Measurements from ENCODE around the gene SULT4A1. TPM values are rescaled to one million over a fixed set of nuclear protein-coding genes. Genes with fewer than 3 reads are reported as not detected.
A peak's percentile ranks its signal among the peaks of the same experiment; 100 is the strongest.

SULT4A1 gene, protein sequence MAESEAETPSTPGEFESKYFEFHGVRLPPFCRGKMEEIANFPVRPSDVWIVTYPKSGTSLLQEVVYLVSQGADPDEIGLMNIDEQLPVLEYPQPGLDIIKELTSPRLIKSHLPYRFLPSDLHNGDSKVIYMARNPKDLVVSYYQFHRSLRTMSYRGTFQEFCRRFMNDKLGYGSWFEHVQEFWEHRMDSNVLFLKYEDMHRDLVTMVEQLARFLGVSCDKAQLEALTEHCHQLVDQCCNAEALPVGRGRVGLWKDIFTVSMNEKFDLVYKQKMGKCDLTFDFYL
- not detected in 2 replicates for polyA plus RNA-seq (2011; rRNA removed)
- not detected in 2 replicates for polyA plus RNA-seq (2012; cell fraction: cytosol; rRNA removed)
- not detected in 2 replicates for polyA plus RNA-seq (2012; cell fraction: nucleus; rRNA removed)
- polyA plus RNA-seq (2017; fragmentation: RNase III; extraction: RNeasy Plus Mini Kit Qiagen cat#74134 plus additional on column Dnase treatment): not detected in 3 replicates
- polyA minus RNA-seq (2011; rRNA and poly(A)+ RNA removed): not detected in 2 replicates

DNA sequence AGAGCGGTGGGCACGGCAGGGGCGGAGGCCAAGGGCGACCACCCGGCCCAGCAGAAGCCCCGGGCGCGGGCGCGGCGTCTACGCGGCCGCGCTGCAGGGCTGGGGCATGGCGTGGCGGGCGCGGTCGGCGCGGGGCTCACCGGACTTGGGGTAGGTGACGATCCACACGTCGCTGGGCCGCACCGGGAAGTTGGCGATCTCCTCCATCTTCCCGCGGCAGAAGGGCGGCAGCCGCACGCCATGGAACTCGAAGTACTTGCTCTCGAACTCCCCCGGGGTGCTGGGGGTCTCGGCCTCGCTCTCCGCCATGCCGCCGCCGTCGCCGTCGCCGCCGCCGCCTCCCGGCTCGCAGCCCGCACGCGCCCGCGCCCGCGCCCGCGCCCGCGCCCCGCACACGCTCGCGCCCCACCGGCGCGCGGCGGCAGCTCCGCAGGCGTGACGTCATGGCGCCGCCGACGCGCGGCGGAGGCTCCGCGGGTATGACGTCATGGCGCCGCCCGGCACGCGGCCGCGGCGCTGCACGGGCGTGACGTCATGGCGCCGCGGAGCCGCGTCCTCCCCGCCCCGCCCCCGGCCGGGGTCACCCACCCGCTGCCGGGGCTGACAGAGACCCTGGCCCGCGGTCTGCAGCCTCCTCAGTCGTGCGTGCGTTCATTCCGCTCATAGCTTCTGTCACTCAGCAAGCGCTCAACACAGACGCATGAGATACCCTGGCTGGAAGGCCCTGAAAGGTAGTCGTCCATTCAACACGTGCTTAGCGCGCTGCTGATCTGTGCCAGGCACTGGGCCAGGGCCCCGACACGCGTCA, at the start of gene SULT4A1:
TSS of gene SULT4A1 (minus strand) at position 440 of the 808 bp plus-strand sequence. CDS start at position 309, 131 bp downstream.
- H3K27ac ChIP-seq: no peak within 1 kb of the TSS
- no peaks in the 10 kb centered on the region for H3K9me3 ChIP-seq
- no peaks in the 10 kb centered on the region for H3K4me1 ChIP-seq
- no peak for DNase-seq (ENCODE audit: low read depth in 1 of 2, low spot score in 1 of 2)
- ATAC-seq: no peak; a peak in 1 of 6 replicates
- ChIA-PET CTCF (interaction anchor here (0.6 to 0.9 kb wide), 2 partner anchors 112 to 1404 kb away, joined by 3 to 5 read pairs; no protein-coding TSS in a partner anchor), POLR2A (interaction anchor here (0.6 kb wide), 1 partner anchor 348 kb away, joined by 9 read pairs; no protein-coding TSS in a partner anchor)
- peak within 1 kb of the TSS; percentile 23; the same call in 2 of the 3 replicates for H3K4me3 ChIP-seq
- FAIRE-seq: no peak
- 50% methylated on average over 6 of the region's 121 CpGs for WGBS (ENCODE audit: missing lambda C conversion rate)
- TF ChIP-seq HOXB5 (CRISPR knock-in tag; IDR thresholded peaks at IDR 0.05) (no peak), CBX2 (IDR thresholded peaks at IDR 0.05; ENCODE audit: borderline replicate concordance, low read depth) (no peak), MAZ (IDR thresholded peaks at IDR 0.05; ENCODE audit: borderline replicate concordance, low read depth, low read length) (no peak), ZSCAN20 (CRISPR knock-in tag; IDR thresholded peaks at IDR 0.05) (no peak), POLR2A (IDR thresholded peaks at IDR 0.05; ENCODE audit: low read length) (no peak), SMC3 (IDR thresholded peaks at IDR 0.05) (no peak), CHD2 (IDR thresholded peaks at IDR 0.05; ENCODE audit: low read length, partially characterized antibody) (no peak), ZNF302 (CRISPR knock-in tag; IDR thresholded peaks at IDR 0.05) (no peak), EP300 (IDR thresholded peaks at IDR 0.05) (no peak), BHLHE40 (IDR thresholded peaks at IDR 0.05; ENCODE audit: low read depth, low read length) (no peak), TP53 (CRISPR knock-in tag; IDR thresholded peaks at IDR 0.05) (no peak), FOXS1 (CRISPR knock-in tag; IDR thresholded peaks at IDR 0.05) (no peak), CHD4 (IDR thresholded peaks at IDR 0.05; ENCODE audit: borderline replicate concordance) (no peak), KDM5A (IDR thresholded peaks at IDR 0.05) (no peak), NR3C1 (IDR thresholded peaks at IDR 0.05) (no peak)
- TF ChIP-seq, protein P1, sequence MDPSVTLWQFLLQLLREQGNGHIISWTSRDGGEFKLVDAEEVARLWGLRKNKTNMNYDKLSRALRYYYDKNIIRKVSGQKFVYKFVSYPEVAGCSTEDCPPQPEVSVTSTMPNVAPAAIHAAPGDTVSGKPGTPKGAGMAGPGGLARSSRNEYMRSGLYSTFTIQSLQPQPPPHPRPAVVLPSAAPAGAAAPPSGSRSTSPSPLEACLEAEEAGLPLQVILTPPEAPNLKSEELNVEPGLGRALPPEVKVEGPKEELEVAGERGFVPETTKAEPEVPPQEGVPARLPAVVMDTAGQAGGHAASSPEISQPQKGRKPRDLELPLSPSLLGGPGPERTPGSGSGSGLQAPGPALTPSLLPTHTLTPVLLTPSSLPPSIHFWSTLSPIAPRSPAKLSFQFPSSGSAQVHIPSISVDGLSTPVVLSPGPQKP (IDR thresholded peaks at IDR 0.05; ENCODE audit: low read depth, low read length): no peak
- H3K4me2 ChIP-seq: peak within 1 kb of the TSS; percentile 57

DNA sequence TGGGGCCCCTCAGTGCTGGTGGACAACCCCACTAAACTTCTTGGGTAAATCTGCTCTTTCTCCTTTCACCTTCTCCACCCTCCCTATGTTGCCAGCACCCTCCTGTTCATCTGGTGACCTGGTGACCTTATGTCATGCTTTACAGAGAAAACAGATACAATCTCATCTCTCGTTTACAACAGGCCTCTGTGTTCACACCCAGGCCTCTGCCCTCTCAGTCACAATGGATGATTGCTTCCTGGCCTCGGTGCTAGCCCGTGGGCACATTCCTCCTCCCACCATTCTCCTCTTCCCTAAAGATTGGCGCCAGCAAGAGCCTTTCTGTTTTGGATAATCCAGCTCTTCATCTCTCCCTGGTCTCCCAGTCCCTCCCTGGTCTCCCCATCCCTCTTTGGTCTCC, 49.0 kb upstream of the SULT4A1 start:
- Histone ChIP-seq H3K4me2 (no peak overlapping the region), H3K9me3 (no peaks in the 10 kb centered on the region), H3K4me1 (peaks cover 11% of the 10 kb centered on the region; the same call in 2 of the 3 replicates), H3K4me3 (no peak overlapping the region), H3K27ac (no peak overlapping the region)
- 7% methylated on average over 4 of the region's 4 CpGs for WGBS (ENCODE audit: missing lambda C conversion rate)
- FAIRE-seq: no peak
- POLR2A ChIA-PET: no interaction called here
- no peak for TF ChIP-seq ZFP36 (IDR thresholded peaks at IDR 0.05; ENCODE audit: borderline replicate concordance, partially characterized antibody)
- TF ChIP-seq RARB (CRISPR knock-in tag; IDR thresholded peaks at IDR 0.05): no peak
- no peak for TF ChIP-seq POLR2AphosphoS2 (conservative IDR thresholded peaks at IDR 0.05; ENCODE audit: low read length)
- TF ChIP-seq RNF2 (IDR thresholded peaks at IDR 0.05; ENCODE audit: borderline replicate concordance, low read depth): no peak
- TF ChIP-seq HOXA7 (CRISPR knock-in tag; IDR thresholded peaks at IDR 0.05): no peak
- TF ChIP-seq FOXS1 (CRISPR knock-in tag; IDR thresholded peaks at IDR 0.05): no peak
- no peak for TF ChIP-seq JUNB (IDR thresholded peaks at IDR 0.05)
- no peak for TF ChIP-seq CBX2 (IDR thresholded peaks at IDR 0.05; ENCODE audit: borderline replicate concordance, low read depth)
- TF ChIP-seq, protein P2, sequence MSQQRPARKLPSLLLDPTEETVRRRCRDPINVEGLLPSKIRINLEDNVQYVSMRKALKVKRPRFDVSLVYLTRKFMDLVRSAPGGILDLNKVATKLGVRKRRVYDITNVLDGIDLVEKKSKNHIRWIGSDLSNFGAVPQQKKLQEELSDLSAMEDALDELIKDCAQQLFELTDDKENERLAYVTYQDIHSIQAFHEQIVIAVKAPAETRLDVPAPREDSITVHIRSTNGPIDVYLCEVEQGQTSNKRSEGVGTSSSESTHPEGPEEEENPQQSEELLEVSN (IDR thresholded peaks at IDR 0.05; ENCODE audit: borderline replicate concordance, low read depth): no peak
- CTCF ChIA-PET: interaction anchor here (1.4 to 2.2 kb wide), 2 partner anchors 29 to 35 kb away, joined by 4 to 7 read pairs; no protein-coding TSS in a partner anchor
- no peak for ATAC-seq
- no peak for DNase-seq (ENCODE audit: low read depth in 1 of 2, low spot score in 1 of 2)

Measured in A549 (cell line).